HG02759 (cell line): ENCODE results near the gene GIT1.

ENCODE experiments used
- ATAC-seq: cut with Tn5 transposase; IDR thresholded peaks from one replicate; pipeline ENCODE4 v1.9.1; 2021; ENCODE audit warnings: mild to moderate bottlenecking, moderate library complexity; ENCODE audit not compliant: unreplicated experiment

The GIT1 gene, protein sequence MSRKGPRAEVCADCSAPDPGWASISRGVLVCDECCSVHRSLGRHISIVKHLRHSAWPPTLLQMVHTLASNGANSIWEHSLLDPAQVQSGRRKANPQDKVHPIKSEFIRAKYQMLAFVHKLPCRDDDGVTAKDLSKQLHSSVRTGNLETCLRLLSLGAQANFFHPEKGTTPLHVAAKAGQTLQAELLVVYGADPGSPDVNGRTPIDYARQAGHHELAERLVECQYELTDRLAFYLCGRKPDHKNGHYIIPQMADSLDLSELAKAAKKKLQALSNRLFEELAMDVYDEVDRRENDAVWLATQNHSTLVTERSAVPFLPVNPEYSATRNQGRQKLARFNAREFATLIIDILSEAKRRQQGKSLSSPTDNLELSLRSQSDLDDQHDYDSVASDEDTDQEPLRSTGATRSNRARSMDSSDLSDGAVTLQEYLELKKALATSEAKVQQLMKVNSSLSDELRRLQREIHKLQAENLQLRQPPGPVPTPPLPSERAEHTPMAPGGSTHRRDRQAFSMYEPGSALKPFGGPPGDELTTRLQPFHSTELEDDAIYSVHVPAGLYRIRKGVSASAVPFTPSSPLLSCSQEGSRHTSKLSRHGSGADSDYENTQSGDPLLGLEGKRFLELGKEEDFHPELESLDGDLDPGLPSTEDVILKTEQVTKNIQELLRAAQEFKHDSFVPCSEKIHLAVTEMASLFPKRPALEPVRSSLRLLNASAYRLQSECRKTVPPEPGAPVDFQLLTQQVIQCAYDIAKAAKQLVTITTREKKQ

GRCh38 chr17:29589524-29590410 is at the start of gene GIT1:
TSS of gene GIT1 (minus strand) at chr17:29589648. CDS start at chr17:29589378, 270 bp downstream.
- ATAC-seq, result peak; percentile 74

DNA sequence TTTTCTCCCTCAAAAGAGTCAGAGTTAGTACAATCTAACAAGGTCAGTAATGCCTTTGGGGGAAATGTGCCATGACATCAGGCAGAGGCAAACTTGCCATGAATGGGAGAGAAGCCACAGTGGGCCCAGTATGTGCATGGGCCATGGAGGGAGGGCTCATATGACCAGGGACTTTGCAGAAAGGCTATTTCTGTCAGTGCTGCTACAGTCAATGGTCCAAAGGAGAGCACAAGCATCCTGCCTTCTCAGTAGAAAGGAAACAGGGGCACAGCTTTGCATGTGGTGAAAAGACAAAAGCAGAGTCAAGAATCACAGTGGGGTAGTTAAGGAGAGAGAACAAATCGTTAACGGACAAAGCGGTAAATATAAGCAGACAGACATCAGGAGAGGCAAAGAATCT is 44.4 kb upstream of the GIT1 start:
- no peak for ATAC-seq

GRCh38 chr17:29630630-29631193 is 41.3 kb upstream of the GIT1 start:
- no peak for ATAC-seq

- no peak for ATAC-seq
These were observed 40.4 kb upstream of the GIT1 start for GRCh38 chr17:29629839-29630238.

DNA sequence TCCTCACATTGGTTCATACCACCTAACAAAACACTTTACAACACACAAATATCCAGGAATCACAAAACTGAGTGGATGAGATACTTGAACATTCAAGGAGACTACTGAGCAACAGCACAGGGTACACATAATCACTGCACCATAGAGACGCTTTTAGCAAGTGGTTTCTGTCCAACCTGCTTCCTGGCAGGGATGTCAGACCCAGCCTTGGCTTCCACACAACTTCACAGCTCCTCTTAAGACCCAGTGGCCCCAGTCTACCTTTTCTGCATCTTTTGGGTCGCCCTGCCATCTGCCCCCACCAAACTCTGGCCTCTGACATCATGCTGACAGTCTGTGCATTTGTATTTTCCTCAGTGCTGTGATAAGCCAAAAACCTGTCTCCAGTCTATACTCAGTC is 39.2 kb upstream of the GIT1 start:
- ATAC-seq, result no peak

DNA sequence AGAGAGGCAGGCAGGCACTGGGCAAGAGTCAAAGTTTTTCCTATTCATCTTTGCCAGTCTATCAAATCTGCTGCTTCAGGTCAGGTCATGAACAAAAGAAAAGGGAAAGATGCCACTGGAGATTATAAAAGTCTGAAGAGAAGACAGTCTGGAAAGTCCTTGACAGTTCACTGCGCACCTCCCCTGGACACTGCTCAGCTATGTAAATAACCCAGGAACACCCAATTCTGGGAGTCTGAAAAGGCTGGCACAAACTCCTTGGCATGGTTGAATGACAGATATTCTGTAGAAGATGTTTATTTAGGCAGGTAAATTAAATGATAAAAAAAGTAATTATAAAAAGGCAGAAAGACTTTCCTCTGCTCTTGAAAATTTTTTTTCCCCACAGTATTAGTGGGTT is 38.5 kb upstream of the GIT1 start:
- no peak for ATAC-seq

DNA sequence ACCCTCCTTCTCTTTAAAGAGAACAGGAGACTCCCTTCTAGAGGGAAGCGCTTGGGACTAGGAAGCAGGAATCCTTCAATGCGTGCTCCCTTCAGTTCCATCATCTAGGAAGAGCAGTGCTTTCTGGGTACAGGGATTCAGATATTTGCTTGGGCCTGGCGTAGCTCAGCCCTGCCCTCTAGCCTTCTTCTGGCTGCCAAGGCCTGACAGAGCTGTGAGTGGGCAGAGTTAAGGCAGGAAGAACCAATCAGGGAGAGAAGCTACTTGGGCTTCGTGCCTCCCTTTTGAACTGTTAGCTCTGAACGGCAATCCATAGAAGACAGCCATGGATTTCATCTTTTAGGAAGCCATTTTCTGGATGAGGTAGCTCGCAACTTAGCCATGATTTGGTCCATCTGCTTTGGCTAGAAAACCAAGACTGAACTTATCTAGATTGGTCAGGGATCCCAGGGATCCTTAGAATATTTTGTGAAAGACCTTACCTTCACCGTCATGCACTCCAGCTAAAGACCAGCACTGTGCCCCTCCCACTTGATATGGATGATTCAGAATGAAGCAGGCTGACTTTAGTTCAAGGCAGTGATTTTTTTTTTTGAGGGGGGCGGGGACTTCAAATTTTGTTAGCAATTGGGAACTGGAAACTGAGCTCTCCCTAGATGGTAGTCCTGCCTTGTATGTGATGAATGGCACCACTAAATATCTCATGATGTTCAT is 35.7 kb upstream of the GIT1 start:
- ATAC-seq, result no peak

GRCh38 chr17:29624586-29624985 is 35.1 kb upstream of the GIT1 start:
- ATAC-seq, result no peak

DNA sequence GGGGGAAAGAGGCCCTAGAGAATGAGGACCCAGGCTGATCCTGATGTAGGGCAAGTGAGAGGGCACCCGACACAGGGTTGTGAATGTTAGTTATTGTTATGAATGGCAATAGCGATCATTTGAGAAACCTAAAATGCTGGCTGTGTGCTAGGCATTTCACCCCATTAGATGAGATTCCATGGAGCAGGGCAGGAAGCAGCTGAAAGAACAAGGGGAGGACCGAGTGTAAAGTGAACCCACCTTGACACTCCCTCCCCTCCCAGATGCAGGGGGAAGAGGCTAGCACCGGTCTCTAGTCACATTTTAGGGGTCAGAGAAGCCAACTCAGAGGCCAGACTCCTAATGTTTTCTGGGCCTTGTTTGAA is 33.8 kb upstream of the GIT1 start:
- no peak for ATAC-seq

GRCh38 chr17:29622337-29623282 is 33.2 kb upstream of the GIT1 start, which contains the start of gene CORO6:
TSS of gene CORO6 (minus strand) at chr17:29622912. CDS start at chr17:29621421, 1,491 bp downstream.
- ATAC-seq, result peak; percentile 59

DNA sequence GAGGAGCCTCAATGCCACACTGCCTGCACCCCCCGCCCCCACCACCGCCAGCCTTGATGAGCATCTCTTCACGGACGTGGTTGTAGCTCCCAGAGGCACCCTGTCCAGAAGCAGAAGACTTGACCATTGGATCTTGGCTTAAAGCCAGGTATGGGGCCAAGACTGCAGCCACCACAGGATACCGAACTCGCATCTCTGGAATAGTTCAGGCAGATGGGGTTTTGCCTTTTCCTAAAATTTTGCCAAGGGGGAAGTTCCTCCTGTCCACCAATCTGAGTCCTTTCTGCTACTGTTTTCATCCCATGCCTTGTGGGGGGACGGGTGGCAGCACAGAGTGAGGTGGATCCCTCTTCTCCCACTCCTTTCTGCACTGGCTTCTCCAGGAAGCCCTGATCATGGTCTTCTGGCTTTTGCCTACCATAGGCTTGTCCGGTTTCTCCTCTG is 32.3 kb upstream of the GIT1 start:
- no peak for ATAC-seq

DNA sequence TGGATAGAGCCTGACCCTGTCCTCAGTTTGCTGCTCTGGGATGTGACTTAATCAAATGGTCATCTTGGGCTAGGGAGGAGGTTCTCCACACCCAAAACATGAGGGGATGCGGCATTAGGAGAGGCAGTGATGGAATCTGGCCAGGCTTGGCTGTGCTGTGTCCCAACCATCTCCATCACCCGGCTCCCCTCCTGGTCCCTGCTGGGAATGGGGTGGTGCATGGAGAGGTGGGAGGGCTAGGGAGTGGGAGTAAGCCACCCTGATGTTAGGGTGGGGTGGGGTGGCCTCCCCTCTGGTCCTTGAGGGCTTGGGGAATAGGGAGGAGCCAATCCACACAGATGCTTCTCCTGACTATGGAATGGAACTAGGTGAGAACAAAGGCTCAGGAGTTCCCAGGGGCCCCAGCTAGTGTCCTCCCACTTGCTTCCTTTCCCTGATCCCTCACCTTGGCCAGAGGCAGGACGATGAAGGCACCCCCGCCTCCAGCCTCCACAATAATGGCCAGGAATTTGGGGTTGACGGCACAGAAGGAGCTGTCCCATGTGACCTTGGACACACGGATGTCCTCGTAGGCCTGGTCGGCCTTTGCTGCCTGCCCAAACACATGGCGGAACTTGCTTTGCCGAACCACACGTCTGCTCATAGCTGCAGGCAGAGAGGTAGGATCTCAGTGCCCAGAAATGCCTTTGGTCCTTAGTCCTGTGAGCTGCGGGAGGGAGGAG is 31.5 kb upstream of the GIT1 start:
- ATAC-seq, result no peak

DNA sequence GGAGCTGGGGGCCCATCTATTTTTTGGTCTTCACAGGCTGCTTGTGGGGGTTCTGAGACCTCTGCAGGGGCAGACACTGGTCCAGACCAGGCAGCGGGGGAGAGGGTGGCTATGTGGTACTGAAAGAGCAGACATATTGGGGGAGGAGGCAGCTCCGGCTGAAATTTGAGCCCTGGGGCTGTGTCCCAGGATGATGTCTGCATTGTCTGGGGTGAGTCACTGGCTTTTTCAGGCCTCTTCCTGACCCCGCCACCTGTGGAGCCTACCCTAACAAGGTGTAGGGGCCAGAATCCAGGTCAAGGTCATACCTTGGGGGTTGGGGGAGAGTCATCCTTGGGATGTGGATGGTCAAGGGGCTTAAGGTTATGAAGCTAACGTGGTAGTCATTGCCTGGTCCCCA is 30.8 kb upstream of the GIT1 start:
- ATAC-seq, result no peak

GRCh38 chr17:29619251-29619650 is 29.8 kb upstream of the GIT1 start:
- ATAC-seq, result no peak

- ATAC-seq, result no peak
These were observed 29.0 kb upstream of the GIT1 start for GRCh38 chr17:29618272-29619065.

GRCh38 chr17:29617481-29618271 is 28.2 kb upstream of the GIT1 start:
- peak; percentile 33 for ATAC-seq

- peak; percentile 40 for ATAC-seq
These were observed 27.7 kb upstream of the GIT1 start for GRCh38 chr17:29617125-29617480.
